ENCODE measurements around the gene FGD4. TPM values are rescaled to one million over a fixed set of nuclear protein-coding genes. Genes with fewer than 3 reads are reported as not detected.

The FGD4 gene
- total and polyA plus RNA-seq, 3 experiments from 2014 or later: 0.64 to 1.4 (median 1.4) TPM

DNA sequence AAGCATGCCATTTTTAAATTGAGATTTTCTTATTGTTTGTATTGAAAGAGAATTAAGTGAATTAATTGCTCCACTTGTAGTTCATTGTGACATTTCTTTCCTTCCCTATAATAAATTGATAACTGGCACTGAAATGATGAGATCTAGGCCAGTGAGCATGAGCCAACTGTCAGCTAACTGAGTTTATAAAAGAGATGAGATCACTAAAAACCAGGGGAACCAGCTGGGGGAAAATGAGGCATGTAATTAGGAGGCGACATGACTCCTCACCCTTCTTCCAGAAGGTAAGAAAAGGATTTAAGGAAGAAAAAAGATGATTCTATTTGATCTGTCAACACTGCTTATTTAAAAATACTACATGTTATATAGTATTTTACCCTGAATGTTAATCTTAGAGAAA is 175.2 kb downstream of the FGD4 start:
- H3K4me1 ChIP-seq (ENCODE audit: insufficient read depth, low read length): no peaks in the 10 kb centered on the region
- H3K9me3 ChIP-seq (ENCODE audit: low read length): no peaks in the 10 kb centered on the region
- H3K27ac ChIP-seq (ENCODE audit: low read depth, low read length): no peak overlapping the region
- CTCF ChIA-PET: no interaction called here
- H3K27me3 Mint-ChIP-seq: peaks cover 0 to 6% of the 10 kb centered on the region in 2 donors
- H3K36me3 Mint-ChIP-seq: no peaks in the 10 kb centered on the region
- no peaks in the 10 kb centered on the region for H3K9me3 Mint-ChIP-seq
- no peak overlapping the region for H3K27ac Mint-ChIP-seq
- no peaks in the 10 kb centered on the region for H3K27me3 ChIP-seq (ENCODE audit: insufficient read depth, low read length, poor library complexity, severe bottlenecking)
- DNase-seq: no peak
- no peaks in the 10 kb centered on the region for H3K4me1 Mint-ChIP-seq
- H3K4me3 Mint-ChIP-seq: no peak overlapping the region
- H3K4me3 ChIP-seq (ENCODE audit: low read length): no peak overlapping the region
- H3K36me3 ChIP-seq (ENCODE audit: insufficient read depth, low read length): no peaks in the 10 kb centered on the region
- POLR2A ChIA-PET: no interaction called here

GRCh38 chr12:32577328-32577727 is 178.0 kb downstream of the FGD4 start:
- peaks cover 0 to 1% (median 1%) of the 10 kb centered on the region in 3 donors for H3K4me1 Mint-ChIP-seq
- H3K27me3 ChIP-seq (ENCODE audit: insufficient read depth, low read length, poor library complexity, severe bottlenecking): no peaks in the 10 kb centered on the region
- no peaks in the 10 kb centered on the region for H3K36me3 ChIP-seq (ENCODE audit: insufficient read depth, low read length)
- H3K4me3 Mint-ChIP-seq: no peak overlapping the region
- no peak overlapping the region for H3K27ac Mint-ChIP-seq
- no peak overlapping the region for H3K27ac ChIP-seq (ENCODE audit: low read depth, low read length)
- H3K9me3 ChIP-seq (ENCODE audit: low read length): no peaks in the 10 kb centered on the region
- no peak for DNase-seq
- H3K4me3 ChIP-seq (ENCODE audit: low read length): no peak overlapping the region
- POLR2A ChIA-PET: no interaction called here
- peaks cover 0 to 2% (median 0%) of the 10 kb centered on the region in 5 donors for H3K9me3 Mint-ChIP-seq
- CTCF ChIA-PET: no interaction called here
- no peaks in the 10 kb centered on the region for H3K4me1 ChIP-seq (ENCODE audit: insufficient read depth, low read length)
- H3K27me3 Mint-ChIP-seq: peaks cover 0 to 3% of the 10 kb centered on the region in 2 donors
- no peaks in the 10 kb centered on the region for H3K36me3 Mint-ChIP-seq

GRCh38 chr12:32583534-32583933 is 184.2 kb downstream of the FGD4 start:
- POLR2A ChIA-PET: no interaction called here

GRCh38 chr12:32585680-32586079 is 186.3 kb downstream of the FGD4 start:
- H3K4me3 Mint-ChIP-seq: no peak overlapping the region
- peaks cover 19 to 28% (median 27%) of the 10 kb centered on the region in 3 donors for H3K4me1 Mint-ChIP-seq
- Histone ChIP-seq H3K9me3 (ENCODE audit: low read length) (no peaks in the 10 kb centered on the region), H3K4me3 (ENCODE audit: low read length) (no peak overlapping the region), H3K27me3 (ENCODE audit: insufficient read depth, low read length, poor library complexity, severe bottlenecking) (no peaks in the 10 kb centered on the region), H3K27ac (ENCODE audit: low read depth, low read length) (no peak overlapping the region), H3K36me3 (ENCODE audit: insufficient read depth, low read length) (no peaks in the 10 kb centered on the region), H3K4me1 (ENCODE audit: insufficient read depth, low read length) (peaks cover 10% of the 10 kb centered on the region)
- no peak overlapping the region for H3K27ac Mint-ChIP-seq
- peaks cover 0 to 4% of the 10 kb centered on the region in 2 donors for H3K27me3 Mint-ChIP-seq
- DNase-seq: no peak
- no peaks in the 10 kb centered on the region for H3K9me3 Mint-ChIP-seq
- ChIA-PET CTCF (no interaction called here), POLR2A (no interaction called here)
- peaks cover 0 to 3% (median 0%) of the 10 kb centered on the region in 3 donors for H3K36me3 Mint-ChIP-seq

More at GRCh38 chr12:32583534-32583933, 184.2 kb downstream of the FGD4 start:
- H3K9me3 ChIP-seq (ENCODE audit: low read length): no peaks in the 10 kb centered on the region
- peaks cover 0 to 4% of the 10 kb centered on the region in 2 donors for H3K27me3 Mint-ChIP-seq
- no peak overlapping the region for H3K4me3 ChIP-seq (ENCODE audit: low read length)
- peaks cover 6% of the 10 kb centered on the region for H3K4me1 ChIP-seq (ENCODE audit: insufficient read depth, low read length)
- H3K36me3 ChIP-seq (ENCODE audit: insufficient read depth, low read length): no peaks in the 10 kb centered on the region
- CTCF ChIA-PET: no interaction called here
- peaks cover 0 to 3% (median 0%) of the 10 kb centered on the region in 3 donors for H3K36me3 Mint-ChIP-seq
- no peak overlapping the region for H3K27ac ChIP-seq (ENCODE audit: low read depth, low read length)
- no peak overlapping the region for H3K4me3 Mint-ChIP-seq
- peaks cover 6 to 16% (median 14%) of the 10 kb centered on the region in 3 donors for H3K4me1 Mint-ChIP-seq
- H3K27ac Mint-ChIP-seq: no peak overlapping the region
- peaks cover 0 to 2% (median 0%) of the 10 kb centered on the region in 5 donors for H3K9me3 Mint-ChIP-seq
- DNase-seq: no peak
- no peaks in the 10 kb centered on the region for H3K27me3 ChIP-seq (ENCODE audit: insufficient read depth, low read length, poor library complexity, severe bottlenecking)

DNA sequence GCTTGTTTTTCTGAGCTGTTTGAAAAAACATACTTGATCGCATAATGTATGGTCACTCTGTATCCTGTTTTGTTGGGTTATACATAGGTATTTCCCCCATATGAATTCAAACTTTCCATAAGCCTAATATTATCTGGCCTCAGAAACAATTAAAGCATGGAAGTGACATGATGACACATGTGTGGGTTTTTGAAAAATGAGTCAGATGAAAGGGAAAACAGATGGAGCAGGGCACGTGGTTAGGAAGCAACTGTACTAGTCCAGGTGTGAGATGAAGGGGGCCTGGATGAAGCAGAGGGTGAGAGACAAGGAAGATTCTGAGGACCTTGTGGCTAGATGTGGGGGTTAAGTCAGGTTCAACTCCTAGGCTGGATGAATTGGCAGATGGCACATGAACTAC is 187.0 kb downstream of the FGD4 start:
- Histone ChIP-seq H3K4me3 (ENCODE audit: low read length) (no peak overlapping the region), H3K36me3 (ENCODE audit: insufficient read depth, low read length) (no peaks in the 10 kb centered on the region), H3K27me3 (ENCODE audit: insufficient read depth, low read length, poor library complexity, severe bottlenecking) (no peaks in the 10 kb centered on the region), H3K4me1 (ENCODE audit: insufficient read depth, low read length) (peaks cover 10% of the 10 kb centered on the region), H3K27ac (ENCODE audit: low read depth, low read length) (no peak overlapping the region), H3K9me3 (ENCODE audit: low read length) (no peaks in the 10 kb centered on the region)
- POLR2A ChIA-PET: no interaction called here
- CTCF ChIA-PET: no interaction called here
- Mint-ChIP-seq H3K4me1 (peaks cover 19 to 28% (median 27%) of the 10 kb centered on the region in 3 donors), H3K9me3 (no peaks in the 10 kb centered on the region), H3K27ac (no peak overlapping the region), H3K27me3 (peaks cover 0 to 4% of the 10 kb centered on the region in 2 donors), H3K36me3 (peaks cover 0 to 3% (median 0%) of the 10 kb centered on the region in 3 donors), H3K4me3 (no peak overlapping the region)
- DNase-seq: no peak

GRCh38 chr12:32587581-32588495 is 188.5 kb downstream of the FGD4 start:
- Mint-ChIP-seq H3K9me3 (no peaks in the 10 kb centered on the region), H3K4me1 (peaks cover 19 to 26% (median 24%) of the 10 kb centered on the region in 3 donors), H3K36me3 (peaks cover 0 to 3% (median 0%) of the 10 kb centered on the region in 3 donors), H3K27me3 (peaks cover 0 to 4% of the 10 kb centered on the region in 2 donors), H3K4me3 (no peak overlapping the region), H3K27ac (peak overlapping the region in 2 of 8 donors; percentile 32 to 77)
- H3K4me3 ChIP-seq (ENCODE audit: low read length): no peak overlapping the region
- peaks cover 10% of the 10 kb centered on the region for H3K4me1 ChIP-seq (ENCODE audit: insufficient read depth, low read length)
- ChIA-PET CTCF (no interaction called here), POLR2A (no interaction called here)
- no peak for DNase-seq
- no peaks in the 10 kb centered on the region for H3K9me3 ChIP-seq (ENCODE audit: low read length)
- no peaks in the 10 kb centered on the region for H3K36me3 ChIP-seq (ENCODE audit: insufficient read depth, low read length)
- H3K27ac ChIP-seq (ENCODE audit: low read depth, low read length): no peak overlapping the region
- H3K27me3 ChIP-seq (ENCODE audit: insufficient read depth, low read length, poor library complexity, severe bottlenecking): no peaks in the 10 kb centered on the region

GRCh38 chr12:32588604-32589003 is 189.2 kb downstream of the FGD4 start:
- Mint-ChIP-seq H3K36me3 (peaks cover 0 to 3% (median 0%) of the 10 kb centered on the region in 3 donors), H3K27ac (no peak overlapping the region), H3K27me3 (peaks cover 0 to 2% of the 10 kb centered on the region in 2 donors), H3K9me3 (no peaks in the 10 kb centered on the region), H3K4me1 (peaks cover 19 to 26% (median 24%) of the 10 kb centered on the region in 3 donors), H3K4me3 (no peak overlapping the region)
- ChIA-PET CTCF (no interaction called here), POLR2A (no interaction called here)
- Histone ChIP-seq H3K27ac (ENCODE audit: low read depth, low read length) (no peak overlapping the region), H3K9me3 (ENCODE audit: low read length) (no peaks in the 10 kb centered on the region), H3K36me3 (ENCODE audit: insufficient read depth, low read length) (no peaks in the 10 kb centered on the region), H3K4me1 (ENCODE audit: insufficient read depth, low read length) (peaks cover 10% of the 10 kb centered on the region), H3K4me3 (ENCODE audit: low read length) (no peak overlapping the region), H3K27me3 (ENCODE audit: insufficient read depth, low read length, poor library complexity, severe bottlenecking) (no peaks in the 10 kb centered on the region)
- no peak for DNase-seq

- Mint-ChIP-seq H3K27ac (peak overlapping the region in 6 of 8 donors; percentile 11 to 57 (median 35)), H3K36me3 (peaks cover 0 to 3% (median 0%) of the 10 kb centered on the region in 3 donors), H3K4me1 (peaks cover 19 to 26% (median 24%) of the 10 kb centered on the region in 3 donors), H3K27me3 (peaks cover 0 to 2% of the 10 kb centered on the region in 2 donors), H3K4me3 (peak overlapping the region in 2 of 7 donors; percentile 5 to 63), H3K9me3 (no peaks in the 10 kb centered on the region)
- Histone ChIP-seq H3K36me3 (ENCODE audit: insufficient read depth, low read length) (no peaks in the 10 kb centered on the region), H3K27ac (ENCODE audit: low read depth, low read length) (no peak overlapping the region), H3K4me1 (ENCODE audit: insufficient read depth, low read length) (peaks cover 10% of the 10 kb centered on the region), H3K4me3 (ENCODE audit: low read length) (no peak overlapping the region), H3K9me3 (ENCODE audit: low read length) (no peaks in the 10 kb centered on the region), H3K27me3 (ENCODE audit: insufficient read depth, low read length, poor library complexity, severe bottlenecking) (no peaks in the 10 kb centered on the region)
- ChIA-PET CTCF (no interaction called here), POLR2A (no interaction called here)
- peak in 1 of 5 donors; percentile 16 for DNase-seq
Observed at GRCh38 chr12:32589165-32589865, 190.0 kb downstream of the FGD4 start.

Measured in CD8-positive, alpha-beta memory T cell (primary cell).